ENCODE data around the gene FAM151A.

DNA sequence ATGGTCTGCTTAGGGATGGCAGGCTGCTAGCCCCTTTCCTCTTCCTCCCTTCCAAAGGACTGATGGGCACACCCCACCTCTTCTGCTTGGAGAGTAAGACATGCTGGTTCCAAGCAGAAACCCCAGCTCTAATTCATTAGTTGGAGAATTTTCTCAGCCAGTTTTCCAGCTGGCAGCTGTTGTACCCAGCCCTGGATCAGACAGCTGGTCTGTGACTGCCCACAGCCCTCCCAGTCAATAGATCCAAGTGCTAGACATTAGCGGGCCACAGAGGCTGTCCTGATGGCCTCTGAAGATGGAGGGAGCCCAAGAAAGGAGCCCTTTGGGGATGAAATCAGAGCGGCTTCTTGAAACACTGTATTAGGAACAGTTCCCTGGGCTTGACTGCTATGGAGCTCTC, 39.5 kb downstream of the FAM151A start:
- TF ChIP-seq, protein P1, sequence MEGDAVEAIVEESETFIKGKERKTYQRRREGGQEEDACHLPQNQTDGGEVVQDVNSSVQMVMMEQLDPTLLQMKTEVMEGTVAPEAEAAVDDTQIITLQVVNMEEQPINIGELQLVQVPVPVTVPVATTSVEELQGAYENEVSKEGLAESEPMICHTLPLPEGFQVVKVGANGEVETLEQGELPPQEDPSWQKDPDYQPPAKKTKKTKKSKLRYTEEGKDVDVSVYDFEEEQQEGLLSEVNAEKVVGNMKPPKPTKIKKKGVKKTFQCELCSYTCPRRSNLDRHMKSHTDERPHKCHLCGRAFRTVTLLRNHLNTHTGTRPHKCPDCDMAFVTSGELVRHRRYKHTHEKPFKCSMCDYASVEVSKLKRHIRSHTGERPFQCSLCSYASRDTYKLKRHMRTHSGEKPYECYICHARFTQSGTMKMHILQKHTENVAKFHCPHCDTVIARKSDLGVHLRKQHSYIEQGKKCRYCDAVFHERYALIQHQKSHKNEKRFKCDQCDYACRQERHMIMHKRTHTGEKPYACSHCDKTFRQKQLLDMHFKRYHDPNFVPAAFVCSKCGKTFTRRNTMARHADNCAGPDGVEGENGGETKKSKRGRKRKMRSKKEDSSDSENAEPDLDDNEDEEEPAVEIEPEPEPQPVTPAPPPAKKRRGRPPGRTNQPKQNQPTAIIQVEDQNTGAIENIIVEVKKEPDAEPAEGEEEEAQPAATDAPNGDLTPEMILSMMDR (IDR thresholded peaks at IDR 0.05) = no peak
- no peak for TF ChIP-seq POLR2A (IDR thresholded peaks at IDR 0.05)

All from testis (tissue), 2 donors.